Measurements from ENCODE around the gene PTGR3.

PTGR3 gene

DNA sequence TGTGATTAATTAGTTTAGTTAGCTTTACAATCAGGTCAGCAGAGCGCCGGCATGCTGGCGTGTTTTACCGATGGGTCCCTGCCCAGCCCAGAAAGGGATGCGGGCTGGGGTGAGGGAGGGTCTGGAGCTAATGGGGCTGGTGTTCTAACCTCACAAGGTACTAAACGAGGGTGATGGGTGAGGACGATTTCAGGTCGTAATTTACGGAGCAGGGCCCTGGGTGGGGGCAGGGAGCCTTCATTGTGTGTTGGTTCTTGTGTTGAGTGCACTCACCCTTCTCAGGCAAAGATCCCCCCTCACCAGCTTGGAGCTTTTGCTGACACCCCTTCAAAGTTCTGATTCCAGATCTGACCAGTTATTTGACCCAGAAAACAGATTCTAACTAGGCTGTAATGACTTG, 39.5 kb downstream of the PTGR3 start:
- no peaks in the 10 kb centered on the region for H3F3A ChIP-seq (ENCODE audit: insufficient read depth, low read length)
- no peaks in the 10 kb centered on the region for H4K20me1 ChIP-seq (ENCODE audit: insufficient read depth, low read length)
- no peak overlapping the region for H3K4me3 ChIP-seq (ENCODE audit: low read depth, low read length, poor library complexity, severe bottlenecking)
- H2AFZ ChIP-seq (ENCODE audit: low read length): no peak overlapping the region
- no peaks in the 10 kb centered on the region for H3K9me3 ChIP-seq (ENCODE audit: low read length)
- no peak overlapping the region for H3K27ac ChIP-seq (ENCODE audit: low read depth, low read length, poor library complexity, severe bottlenecking)
- no peaks in the 10 kb centered on the region for H3K27me3 ChIP-seq (ENCODE audit: insufficient read depth, low read length)
- H3K9ac ChIP-seq (ENCODE audit: low read length): no peak overlapping the region
- H3K36me3 ChIP-seq (ENCODE audit: insufficient read depth, low read length): no peaks in the 10 kb centered on the region
- no peak overlapping the region for H3K4me2 ChIP-seq (ENCODE audit: low read length)
- no peaks in the 10 kb centered on the region for H3K9me2 ChIP-seq (ENCODE audit: low read depth, low read length)
- H3K79me2 ChIP-seq (ENCODE audit: insufficient read depth, low read length): no peaks in the 10 kb centered on the region
- TF ChIP-seq, protein P1, sequence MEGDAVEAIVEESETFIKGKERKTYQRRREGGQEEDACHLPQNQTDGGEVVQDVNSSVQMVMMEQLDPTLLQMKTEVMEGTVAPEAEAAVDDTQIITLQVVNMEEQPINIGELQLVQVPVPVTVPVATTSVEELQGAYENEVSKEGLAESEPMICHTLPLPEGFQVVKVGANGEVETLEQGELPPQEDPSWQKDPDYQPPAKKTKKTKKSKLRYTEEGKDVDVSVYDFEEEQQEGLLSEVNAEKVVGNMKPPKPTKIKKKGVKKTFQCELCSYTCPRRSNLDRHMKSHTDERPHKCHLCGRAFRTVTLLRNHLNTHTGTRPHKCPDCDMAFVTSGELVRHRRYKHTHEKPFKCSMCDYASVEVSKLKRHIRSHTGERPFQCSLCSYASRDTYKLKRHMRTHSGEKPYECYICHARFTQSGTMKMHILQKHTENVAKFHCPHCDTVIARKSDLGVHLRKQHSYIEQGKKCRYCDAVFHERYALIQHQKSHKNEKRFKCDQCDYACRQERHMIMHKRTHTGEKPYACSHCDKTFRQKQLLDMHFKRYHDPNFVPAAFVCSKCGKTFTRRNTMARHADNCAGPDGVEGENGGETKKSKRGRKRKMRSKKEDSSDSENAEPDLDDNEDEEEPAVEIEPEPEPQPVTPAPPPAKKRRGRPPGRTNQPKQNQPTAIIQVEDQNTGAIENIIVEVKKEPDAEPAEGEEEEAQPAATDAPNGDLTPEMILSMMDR (IDR thresholded peaks at IDR 0.05; ENCODE audit: low read length): no peak
- no peak for TF ChIP-seq EZH2 (IDR thresholded peaks at IDR 0.05; ENCODE audit: borderline replicate concordance, low read length)
- no peaks in the 10 kb centered on the region for H3K4me1 ChIP-seq (ENCODE audit: insufficient read depth, low read length, severe bottlenecking)

DNA sequence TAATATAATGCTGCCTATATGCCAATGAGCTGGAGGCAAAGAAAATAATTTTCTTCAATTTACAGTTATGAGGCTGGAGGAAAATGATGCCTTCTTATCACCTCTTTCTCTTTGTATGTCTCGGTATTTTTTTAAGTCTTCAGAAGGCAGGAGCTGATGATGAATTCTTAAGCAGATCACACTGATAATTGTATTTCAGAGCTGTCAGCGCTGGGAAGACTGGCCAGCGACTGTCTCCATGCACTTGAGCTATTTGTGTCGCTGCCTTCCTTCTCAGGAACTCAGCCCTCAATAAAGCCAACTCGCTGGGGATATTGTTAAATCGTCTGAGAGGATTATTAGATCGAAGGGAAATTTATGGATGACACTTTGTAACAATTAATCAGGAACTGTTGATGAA, 40.3 kb downstream of the PTGR3 start:
- H3K36me3 ChIP-seq (ENCODE audit: insufficient read depth, low read length): no peaks in the 10 kb centered on the region
- no peak overlapping the region for H3K4me3 ChIP-seq (ENCODE audit: low read depth, low read length, poor library complexity, severe bottlenecking)
- no peaks in the 10 kb centered on the region for H3K79me2 ChIP-seq (ENCODE audit: insufficient read depth, low read length)
- no peak overlapping the region for H2AFZ ChIP-seq (ENCODE audit: low read length)
- no peak overlapping the region for H3K9ac ChIP-seq (ENCODE audit: low read length)
- no peaks in the 10 kb centered on the region for H3K27me3 ChIP-seq (ENCODE audit: insufficient read depth, low read length)
- H3K4me1 ChIP-seq (ENCODE audit: insufficient read depth, low read length, severe bottlenecking): no peaks in the 10 kb centered on the region
- H3F3A ChIP-seq (ENCODE audit: insufficient read depth, low read length): no peaks in the 10 kb centered on the region
- H3K9me2 ChIP-seq (ENCODE audit: low read depth, low read length): no peaks in the 10 kb centered on the region
- no peaks in the 10 kb centered on the region for H3K9me3 ChIP-seq (ENCODE audit: low read length)
- no peak overlapping the region for H3K27ac ChIP-seq (ENCODE audit: low read depth, low read length, poor library complexity, severe bottlenecking)
- no peaks in the 10 kb centered on the region for H4K20me1 ChIP-seq (ENCODE audit: insufficient read depth, low read length)
- no peak overlapping the region for H3K4me2 ChIP-seq (ENCODE audit: low read length)
- no peak for TF ChIP-seq EZH2 (IDR thresholded peaks at IDR 0.05; ENCODE audit: borderline replicate concordance, low read length)
- TF ChIP-seq, protein P1 (IDR thresholded peaks at IDR 0.05; ENCODE audit: low read length): no peak

DNA sequence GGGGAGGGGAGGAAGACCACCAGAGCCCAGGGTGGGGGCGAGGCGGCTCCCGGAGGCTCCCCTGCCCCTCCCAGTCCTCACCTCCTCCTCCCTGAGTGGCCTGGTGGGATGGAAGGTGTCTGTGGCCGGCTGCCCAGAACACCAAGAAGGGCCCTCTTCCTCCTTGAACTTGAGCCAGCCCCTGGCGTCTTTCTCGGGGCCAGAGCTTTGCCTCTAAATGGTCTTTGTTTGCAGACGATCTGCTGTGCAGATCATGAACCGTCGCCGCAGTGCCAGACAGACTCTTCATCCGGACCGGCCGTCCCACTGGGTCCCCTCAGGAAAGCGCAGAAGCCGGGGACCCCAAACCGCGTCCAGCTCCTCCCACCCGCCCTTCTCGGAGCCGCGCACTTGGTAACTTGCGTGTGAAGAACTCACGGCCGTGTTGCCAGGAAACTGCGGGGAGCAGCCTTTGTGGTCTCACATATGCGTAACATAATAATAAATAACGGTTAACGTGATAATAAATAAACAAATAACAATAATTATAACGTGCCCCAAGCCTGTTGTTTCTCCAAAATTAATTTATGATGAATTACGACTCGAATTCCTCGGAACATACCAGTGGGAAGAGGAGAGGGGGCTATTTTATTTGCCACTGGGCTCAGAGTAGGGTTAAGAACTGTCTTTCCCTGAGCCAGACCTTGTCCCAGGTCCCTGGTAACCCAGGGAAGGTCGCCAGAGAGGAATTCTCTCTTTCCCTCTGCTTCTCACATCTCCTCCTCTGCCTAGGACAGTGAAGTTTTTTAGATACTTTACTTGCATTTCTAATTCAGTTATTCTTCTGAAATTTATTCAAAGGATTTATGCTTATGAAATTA, 41.0 kb downstream of the PTGR3 start:
- no peaks in the 10 kb centered on the region; the same call in 1 of the 2 replicates for H3K27me3 ChIP-seq (ENCODE audit: insufficient read depth, low read length)
- no peaks in the 10 kb centered on the region for H3K36me3 ChIP-seq (ENCODE audit: insufficient read depth, low read length)
- no peaks in the 10 kb centered on the region for H3K9me2 ChIP-seq (ENCODE audit: low read depth, low read length)
- H3F3A ChIP-seq (ENCODE audit: insufficient read depth, low read length): no peaks in the 10 kb centered on the region
- TF ChIP-seq EZH2 (IDR thresholded peaks at IDR 0.05; ENCODE audit: borderline replicate concordance, low read length): no peak
- TF ChIP-seq, protein P1 (IDR thresholded peaks at IDR 0.05; ENCODE audit: low read length): no peak
- H3K79me2 ChIP-seq (ENCODE audit: insufficient read depth, low read length): no peaks in the 10 kb centered on the region
- no peaks in the 10 kb centered on the region for H3K9me3 ChIP-seq (ENCODE audit: low read length)
- H3K4me3 ChIP-seq (ENCODE audit: low read depth, low read length, poor library complexity, severe bottlenecking): no peak overlapping the region
- no peak overlapping the region for H3K9ac ChIP-seq (ENCODE audit: low read length)
- no peak overlapping the region for H3K27ac ChIP-seq (ENCODE audit: low read depth, low read length, poor library complexity, severe bottlenecking)
- H3K4me1 ChIP-seq (ENCODE audit: insufficient read depth, low read length, severe bottlenecking): no peaks in the 10 kb centered on the region
- H2AFZ ChIP-seq (ENCODE audit: low read length): no peak overlapping the region
- H4K20me1 ChIP-seq (ENCODE audit: insufficient read depth, low read length): no peaks in the 10 kb centered on the region
- H3K4me2 ChIP-seq (ENCODE audit: low read length): no peak overlapping the region

All from OCI-LY1 (cell line).